Neuronal stem cell (in vitro differentiated cells): Measurements from ENCODE around the gene ANKRD44.

Experiments
- DNase-seq: peaks from one replicate; pipeline ENCODE4 v3.0.0-alpha.2; 2013; ENCODE audit warnings: low spot score
- H2AFZ ChIP-seq: one replicate; pipeline ENCODE4 v1.6.1; 2013; ENCODE audit warnings: mild to moderate bottlenecking, low read length, inconsistent platforms
- H2AK5ac ChIP-seq: 2 replicates; pipeline ENCODE4 v1.6.1; 2013; ENCODE audit warnings: low read depth, mild to moderate bottlenecking, inconsistent platforms, low read length, moderate library complexity, mixed read lengths
- H2BK120ac ChIP-seq: 2 replicates; pipeline ENCODE4 v1.6.1; 2013; ENCODE audit warnings: low read depth, mild to moderate bottlenecking, inconsistent platforms, low read length, moderate library complexity, mixed read lengths
- H2BK12ac ChIP-seq: one replicate; pipeline ENCODE4 v1.6.1; 2013; ENCODE audit warnings: low read length, inconsistent platforms
- H2BK15ac ChIP-seq: 2 replicates; pipeline ENCODE4 v1.6.1; 2013; ENCODE audit warnings: mild to moderate bottlenecking, low read length, inconsistent platforms, mixed read lengths
- H2BK5ac ChIP-seq: one replicate; pipeline ENCODE4 v1.6.1; 2013; ENCODE audit warnings: inconsistent platforms, mild to moderate bottlenecking, low read length, moderate library complexity
- H3K14ac ChIP-seq: one replicate; pipeline ENCODE4 v1.6.1; 2013; ENCODE audit warnings: low read length, inconsistent platforms
- H3K18ac ChIP-seq: 2 replicates; pipeline ENCODE4 v1.6.1; 2013; ENCODE audit warnings: low read length, inconsistent platforms
- H3K23ac ChIP-seq: 2 replicates; pipeline ENCODE4 v1.6.1; 2013; ENCODE audit warnings: low read depth, mild to moderate bottlenecking, mixed read lengths, low read length, inconsistent platforms; ENCODE audit not compliant: poor library complexity
- H3K27ac ChIP-seq: replicated peaks from 3 replicates; pipeline ENCODE4 v1.5.1; 2013; ENCODE audit warnings: low read length, inconsistent platforms
- H3K27me3 ChIP-seq, 3 experiments: 2 replicates each; pipeline ENCODE4 v1.6.1; 2013; ENCODE audit warnings: low read length in 3 of 3, mild to moderate bottlenecking in 2 of 3, inconsistent platforms in 1 of 3, low read depth in 1 of 3, mixed read lengths in 1 of 3, moderate library complexity in 1 of 3; ENCODE audit not compliant: control insufficient read depth in 3 of 3, insufficient read depth in 3 of 3
- H3K36me3 ChIP-seq, 2 donors: replicated peaks in 1 of 2; 2 replicates each; pipeline ENCODE4 v1.6.1; 2013; ENCODE audit warnings: low read length in 2 of 2; ENCODE audit not compliant: control insufficient read depth in 2 of 2, insufficient read depth in 2 of 2
- H3K4ac ChIP-seq: 2 replicates; pipeline ENCODE4 v1.6.1; 2013; ENCODE audit warnings: inconsistent platforms, mild to moderate bottlenecking, low read length, moderate library complexity
- H3K4me1 ChIP-seq, 2 donors: 1 replicate in 1 of 2; 2 replicates in 1 of 2; pipeline ENCODE4 v1.6.1; 2013; ENCODE audit warnings: low read length in 2 of 2, low read depth in 1 of 2; ENCODE audit not compliant: control insufficient read depth in 2 of 2, insufficient read depth in 1 of 2
- H3K4me2 ChIP-seq: one replicate; pipeline ENCODE4 v1.6.1; 2013; ENCODE audit warnings: mild to moderate bottlenecking, low read length, inconsistent platforms; ENCODE audit not compliant: insufficient read depth, poor library complexity, severe bottlenecking
- H3K4me3 ChIP-seq, 2 donors: 2 replicates each; pipeline ENCODE4 v1.5.1; 2013; ENCODE audit warnings: low read length in 2 of 2, mild to moderate bottlenecking in 2 of 2, inconsistent platforms in 1 of 2, moderate library complexity in 1 of 2
- H3K79me1 ChIP-seq: one replicate; pipeline ENCODE4 v1.6.1; 2013; ENCODE audit warnings: low read depth, mild to moderate bottlenecking, inconsistent platforms, low read length, moderate library complexity
- H3K9ac ChIP-seq: one replicate; pipeline ENCODE4 v1.6.1; 2013; ENCODE audit warnings: mild to moderate bottlenecking, low read depth, low read length, inconsistent platforms; ENCODE audit not compliant: poor library complexity
- H3K9me3 ChIP-seq, 2 donors: replicated peaks in 1 of 2; 2 replicates each; pipeline versions ENCODE3 to v1.6.1; 2013; ENCODE audit warnings: low read length in 2 of 2, mild to moderate bottlenecking in 2 of 2, inconsistent platforms in 1 of 2, low read depth in 1 of 2, mixed read lengths in 1 of 2, moderate library complexity in 1 of 2; ENCODE audit not compliant: control insufficient read depth in 2 of 2, insufficient read depth in 1 of 2
- H4K8ac ChIP-seq: one replicate; pipeline ENCODE4 v1.6.1; 2013; ENCODE audit warnings: low read depth, mild to moderate bottlenecking, inconsistent platforms, low read length, moderate library complexity
- H4K91ac ChIP-seq: one replicate; pipeline ENCODE4 v1.6.1; 2013; ENCODE audit warnings: low read length, low read depth, mild to moderate bottlenecking, inconsistent platforms; ENCODE audit not compliant: poor library complexity
- WGBS, 2 donors: extraction: QIAGEN DNeasy Blood & Tissue Kit; methylation state at CpG; one replicate each; pipeline ENCODE4 v1.1.7; 2013; ENCODE audit warnings: missing lambda C conversion rate in 2 of 2, mixed read lengths in 1 of 2; ENCODE audit not compliant: insufficient read length in 2 of 2, insufficient replicate concordance in 1 of 2; ENCODE audit errors: extremely low coverage in 2 of 2; 5-methylcytosine and 5-hydroxymethylcytosine counted together

The ANKRD44 gene

DNA sequence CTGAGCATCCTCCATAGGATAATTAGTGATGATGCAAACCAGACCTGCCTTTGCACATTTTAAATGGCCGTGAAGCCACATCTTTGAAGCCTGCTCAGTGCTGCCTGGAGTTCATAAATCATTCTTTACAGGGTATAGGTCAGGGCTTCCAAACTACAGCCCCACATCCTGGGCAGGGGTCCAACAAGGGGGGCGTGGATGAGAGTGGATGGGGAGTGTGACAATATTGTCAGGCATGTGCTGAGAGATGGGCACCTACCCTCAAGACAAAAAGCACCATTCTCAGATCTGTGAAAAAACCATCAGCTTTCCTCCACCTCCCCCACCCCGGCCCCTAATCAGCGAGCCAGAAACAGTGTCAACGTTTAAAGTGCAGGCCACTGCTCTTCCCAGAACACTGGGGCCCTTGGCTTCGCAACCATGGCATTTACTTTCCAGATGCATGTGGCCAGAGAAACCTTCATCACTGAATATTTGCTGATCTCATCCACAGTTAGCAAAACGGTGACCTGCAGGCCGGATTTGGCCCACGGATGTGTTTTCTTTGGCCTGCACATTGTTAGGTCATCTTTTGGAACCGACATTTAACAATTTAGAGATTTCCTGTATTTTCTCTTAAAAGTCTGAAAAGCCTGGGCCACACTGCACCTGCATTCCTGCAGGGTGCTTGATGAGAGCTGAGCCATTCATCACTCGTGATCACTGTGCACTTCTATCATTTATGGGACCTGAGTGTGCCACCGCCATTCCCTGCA is 130.7 kb downstream of the ANKRD44 start:
- H3K9ac ChIP-seq: no peak overlapping the region
- no peak overlapping the region for H3K23ac ChIP-seq
- no peak overlapping the region for H2BK120ac ChIP-seq
- H3K4ac ChIP-seq: no peak overlapping the region
- no peak overlapping the region for H2AFZ ChIP-seq
- no peak overlapping the region for H3K4me3 ChIP-seq
- no peak overlapping the region for H3K27ac ChIP-seq
- H2BK15ac ChIP-seq: no peak overlapping the region
- no peak overlapping the region for H3K14ac ChIP-seq
- no peaks in the 10 kb centered on the region for H3K27me3 ChIP-seq
- H3K4me1 ChIP-seq: peaks cover 0 to 2% of the 10 kb centered on the region in 2 donors
- no peak overlapping the region for H3K18ac ChIP-seq
- H2AK5ac ChIP-seq: no peak overlapping the region
- no peak overlapping the region for H2BK12ac ChIP-seq
- no peak overlapping the region for H4K91ac ChIP-seq
- H3K9me3 ChIP-seq: no peaks in the 10 kb centered on the region
- H3K4me2 ChIP-seq: no peak overlapping the region
- no peaks in the 10 kb centered on the region for H3K79me1 ChIP-seq
- DNase-seq: no peak
- H3K36me3 ChIP-seq: no peaks in the 10 kb centered on the region
- H2BK5ac ChIP-seq: no peak overlapping the region
- WGBS, 2 donors: no CpG with 5 or more reads among the region's 12 CpGs
- H4K8ac ChIP-seq: no peak overlapping the region

DNA sequence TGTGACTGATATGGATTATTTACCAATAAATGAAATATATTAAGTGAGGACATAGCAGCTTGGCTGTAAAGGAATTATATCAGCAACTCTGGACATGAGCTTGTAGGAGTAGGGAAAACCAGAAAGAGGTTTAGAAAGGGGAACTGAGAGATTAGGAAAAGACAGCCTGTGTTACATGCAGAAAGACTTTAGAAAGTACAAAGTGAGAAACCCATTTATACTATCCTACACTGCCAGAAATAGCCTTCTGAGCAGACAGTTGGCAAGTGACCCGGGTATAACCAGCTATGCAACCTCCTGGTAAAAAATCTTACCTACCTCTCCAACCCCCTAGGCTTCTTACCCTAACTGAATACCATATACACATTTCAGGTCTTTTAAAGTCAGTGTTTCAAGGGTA is 134.1 kb downstream of the ANKRD44 start:
- no CpG with 5 or more reads among the region's 1 CpG for whole genome bisulfite sequencing, 2 donors
- no peak overlapping the region for H2BK15ac ChIP-seq
- peaks cover 0 to 2% of the 10 kb centered on the region in 2 donors for H3K4me1 ChIP-seq
- no peak overlapping the region for H2AK5ac ChIP-seq
- H3K9ac ChIP-seq: no peak overlapping the region
- no peak overlapping the region for H3K4me3 ChIP-seq
- no peak overlapping the region for H3K4ac ChIP-seq
- no peak overlapping the region for H2BK5ac ChIP-seq
- H2BK120ac ChIP-seq: no peak overlapping the region
- no peak overlapping the region for H2AFZ ChIP-seq
- H3K79me1 ChIP-seq: no peaks in the 10 kb centered on the region
- H4K91ac ChIP-seq: no peak overlapping the region
- no peak overlapping the region for H3K14ac ChIP-seq
- H4K8ac ChIP-seq: no peak overlapping the region
- no peak overlapping the region for H2BK12ac ChIP-seq
- no peaks in the 10 kb centered on the region for H3K27me3 ChIP-seq
- H3K18ac ChIP-seq: no peak overlapping the region
- H3K4me2 ChIP-seq: no peak overlapping the region
- DNase-seq: no peak
- no peaks in the 10 kb centered on the region for H3K9me3 ChIP-seq
- no peak overlapping the region for H3K27ac ChIP-seq
- no peaks in the 10 kb centered on the region for H3K36me3 ChIP-seq
- no peak overlapping the region for H3K23ac ChIP-seq

DNA sequence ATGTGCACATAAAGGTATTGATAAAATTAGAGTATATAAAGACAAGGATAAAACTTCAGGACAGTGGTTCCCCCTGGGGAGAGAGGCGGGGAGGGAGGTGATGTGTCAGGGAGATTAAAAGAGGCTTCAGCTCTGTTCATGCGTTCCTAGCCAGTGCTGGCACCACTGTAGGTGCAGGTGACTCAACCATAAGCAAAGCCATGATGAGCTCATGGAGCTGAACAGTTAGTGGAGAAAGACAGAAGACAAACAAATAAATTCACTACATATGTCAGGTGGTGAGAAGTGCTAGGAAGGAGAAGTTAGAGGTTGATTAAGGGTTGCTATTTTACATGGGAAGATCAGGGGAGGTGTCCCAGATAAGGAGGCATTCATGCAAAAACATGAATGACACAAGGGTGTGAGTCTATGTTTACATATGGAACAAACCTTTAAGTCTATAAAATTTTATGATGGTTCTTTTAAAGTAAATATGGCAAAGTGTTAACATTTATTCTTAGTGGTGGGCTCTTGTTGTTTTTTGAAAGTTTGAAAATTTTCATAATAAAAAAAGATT is 136.0 kb downstream of the ANKRD44 start:
- Histone ChIP-seq H2AFZ (no peak overlapping the region), H3K4me3 (no peak overlapping the region), H3K4me1 (no peaks in the 10 kb centered on the region), H2AK5ac (no peak overlapping the region), H3K9me3 (no peaks in the 10 kb centered on the region), H3K27ac (no peak overlapping the region), H3K4ac (no peak overlapping the region), H3K23ac (no peak overlapping the region), H3K4me2 (no peak overlapping the region), H3K27me3 (no peaks in the 10 kb centered on the region), H3K79me1 (no peaks in the 10 kb centered on the region), H3K9ac (no peak overlapping the region), H3K14ac (no peak overlapping the region), H2BK15ac (no peak overlapping the region), H4K91ac (no peak overlapping the region), H3K36me3 (no peaks in the 10 kb centered on the region), H3K18ac (no peak overlapping the region), H4K8ac (no peak overlapping the region), H2BK5ac (no peak overlapping the region), H2BK120ac (no peak overlapping the region), H2BK12ac (no peak overlapping the region)
- WGBS, 2 donors: no CpG with 5 or more reads among the region's 2 CpGs
- DNase-seq: no peak

DNA sequence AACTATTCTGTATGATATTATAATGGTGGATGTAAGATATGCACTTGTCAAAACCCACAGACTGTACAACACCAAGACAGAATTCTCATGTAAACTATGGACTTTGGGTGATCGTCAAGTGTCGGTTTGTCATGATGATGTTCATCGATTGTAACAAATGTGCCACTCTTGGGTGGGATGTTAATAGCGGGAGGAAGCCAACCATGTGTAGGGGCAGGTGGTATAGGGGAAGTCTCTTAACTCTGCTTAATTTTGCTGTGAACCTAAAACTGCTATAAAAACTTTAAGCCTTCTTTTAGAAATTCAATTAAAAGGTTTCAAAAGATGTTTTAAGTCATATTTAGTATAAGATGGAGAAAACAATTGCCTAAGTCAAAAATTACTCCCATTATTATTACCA is 139.0 kb downstream of the ANKRD44 start:
- Histone ChIP-seq H2AFZ (no peak overlapping the region), H3K9ac (no peak overlapping the region), H2BK5ac (no peak overlapping the region), H3K4ac (no peak overlapping the region), H2BK120ac (no peak overlapping the region), H2AK5ac (no peak overlapping the region), H3K4me3 (no peak overlapping the region), H3K79me1 (no peaks in the 10 kb centered on the region), H2BK15ac (no peak overlapping the region), H3K36me3 (no peaks in the 10 kb centered on the region), H3K23ac (no peak overlapping the region), H4K8ac (no peak overlapping the region), H2BK12ac (no peak overlapping the region), H3K27ac (no peak overlapping the region), H3K14ac (no peak overlapping the region), H3K4me2 (no peak overlapping the region), H3K18ac (no peak overlapping the region), H3K4me1 (no peaks in the 10 kb centered on the region), H3K9me3 (no peaks in the 10 kb centered on the region), H4K91ac (no peak overlapping the region), H3K27me3 (no peaks in the 10 kb centered on the region)
- WGBS, 2 donors: no CpG with 5 or more reads among the region's 4 CpGs
- no peak for DNase-seq
